Activated T-cell treated with anti-CD3 and anti-CD28 coated beads for 24 hours (primary cell): ENCODE results near the gene TRAF7.

Source experiments
- DNase-seq: peaks from one replicate; pipeline ENCODE4 v3.0.0-alpha.2; 2020; ENCODE audit warnings: low read depth

Gene TRAF7

GRCh38 chr16:2181952-2182351, 26.4 kb downstream of the TRAF7 start:
- DNase-seq, result no peak

- no peak for DNase-seq
Observed at GRCh38 chr16:2183671-2184070, 28.1 kb downstream of the TRAF7 start.

GRCh38 chr16:2184346-2184745, 28.8 kb downstream of the TRAF7 start:
- no peak for DNase-seq

GRCh38 chr16:2184962-2185361, 29.4 kb downstream of the TRAF7 start:
- no peak for DNase-seq

- DNase-seq, result no peak
Observed at GRCh38 chr16:2186064-2186463, 30.5 kb downstream of the TRAF7 start.

- no peak for DNase-seq
Observed at GRCh38 chr16:2186505-2186904, 30.9 kb downstream of the TRAF7 start.

GRCh38 chr16:2187212-2187611, 31.6 kb downstream of the TRAF7 start:
- DNase-seq, result no peak

GRCh38 chr16:2188395-2188794, 32.8 kb downstream of the TRAF7 start:
- no peak for DNase-seq

GRCh38 chr16:2189252-2189893, 33.8 kb downstream of the TRAF7 start:
- no peak for DNase-seq

- DNase-seq, result no peak
Observed at GRCh38 chr16:2190002-2190658, 34.5 kb downstream of the TRAF7 start.

- no peak for DNase-seq
Observed at GRCh38 chr16:2190659-2191445, 35.3 kb downstream of the TRAF7 start.

- no peak for DNase-seq
Observed at GRCh38 chr16:2191446-2191706, 35.8 kb downstream of the TRAF7 start.

GRCh38 chr16:2194166-2194834, 38.7 kb downstream of the TRAF7 start:
- DNase-seq, result no peak

- no peak for DNase-seq
Observed at GRCh38 chr16:2194852-2195321, 39.3 kb downstream of the TRAF7 start.

- DNase-seq, result no peak
Observed at GRCh38 chr16:2195322-2196161, 40.0 kb downstream of the TRAF7 start.

GRCh38 chr16:2196162-2196980, 40.8 kb downstream of the TRAF7 start, which contains the start of gene CASKIN1:
TSS of gene CASKIN1 (minus strand) at chr16:2196605. CDS start at chr16:2196432, 173 bp downstream.
- no peak for DNase-seq

GRCh38 chr16:2196981-2197511, 41.5 kb downstream of the TRAF7 start:
- DNase-seq, result no peak

GRCh38 chr16:2197765-2198164, 42.2 kb downstream of the TRAF7 start:
- DNase-seq, result no peak

GRCh38 chr16:2198283-2198682, 42.7 kb downstream of the TRAF7 start:
- no peak for DNase-seq

- no peak for DNase-seq
Observed at GRCh38 chr16:2199095-2199494, 43.5 kb downstream of the TRAF7 start.
